HUES6 (cell line): ENCODE data around the gene SEMA3F.

Experiments used
- H3K27ac ChIP-seq: 2 replicates; pipeline ENCODE4 v1.7.0; 2013; ENCODE audit warnings: low read depth, mild to moderate bottlenecking, low read length, inconsistent platforms
- H3K27me3 ChIP-seq: 2 replicates; pipeline ENCODE4 v1.6.1; 2013; ENCODE audit warnings: low read length; ENCODE audit not compliant: control insufficient read depth, insufficient read depth
- H3K36me3 ChIP-seq: 2 replicates; pipeline ENCODE4 v1.6.1; 2013; ENCODE audit warnings: low read length; ENCODE audit not compliant: control insufficient read depth, insufficient read depth
- H3K4me1 ChIP-seq: 2 replicates; pipeline ENCODE4 v1.6.1; 2013; ENCODE audit warnings: low read length; ENCODE audit not compliant: control insufficient read depth, insufficient read depth
- H3K4me3 ChIP-seq: 2 replicates; pipeline ENCODE4 v1.5.1; 2013; ENCODE audit warnings: low read depth, low read length
- H3K9ac ChIP-seq: one replicate; pipeline ENCODE4 v1.6.1; 2013; ENCODE audit warnings: mild to moderate bottlenecking, low read length
- H3K9me3 ChIP-seq: 2 replicates; pipeline ENCODE4 v1.6.1; 2013; ENCODE audit warnings: low read depth, low read length; ENCODE audit not compliant: control insufficient read depth, insufficient read depth

Gene SEMA3F

DNA sequence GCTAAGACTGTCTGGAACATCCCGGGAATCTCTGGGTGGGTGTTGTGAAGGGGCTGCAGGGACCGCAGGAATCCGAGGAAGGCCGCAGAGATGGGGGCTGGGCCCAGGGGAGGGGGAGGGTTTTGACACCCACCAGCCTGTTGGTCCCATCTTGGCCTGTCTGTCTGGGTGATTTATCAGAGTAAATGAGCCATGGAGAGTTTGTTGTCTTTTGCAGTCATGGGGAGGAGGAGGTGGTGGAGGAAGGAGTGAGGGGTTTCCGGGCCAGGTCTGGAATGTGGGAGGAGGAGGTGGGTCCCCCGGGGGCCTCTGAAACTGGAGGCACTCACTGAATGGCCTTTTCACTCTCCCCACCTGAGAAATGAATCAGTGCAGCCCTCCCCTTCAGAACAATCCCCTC, 11.5 kb downstream of the SEMA3F start:
- no peak overlapping the region for H3K4me3 ChIP-seq
- peaks cover 58% of the 10 kb centered on the region for H3K4me1 ChIP-seq

DNA sequence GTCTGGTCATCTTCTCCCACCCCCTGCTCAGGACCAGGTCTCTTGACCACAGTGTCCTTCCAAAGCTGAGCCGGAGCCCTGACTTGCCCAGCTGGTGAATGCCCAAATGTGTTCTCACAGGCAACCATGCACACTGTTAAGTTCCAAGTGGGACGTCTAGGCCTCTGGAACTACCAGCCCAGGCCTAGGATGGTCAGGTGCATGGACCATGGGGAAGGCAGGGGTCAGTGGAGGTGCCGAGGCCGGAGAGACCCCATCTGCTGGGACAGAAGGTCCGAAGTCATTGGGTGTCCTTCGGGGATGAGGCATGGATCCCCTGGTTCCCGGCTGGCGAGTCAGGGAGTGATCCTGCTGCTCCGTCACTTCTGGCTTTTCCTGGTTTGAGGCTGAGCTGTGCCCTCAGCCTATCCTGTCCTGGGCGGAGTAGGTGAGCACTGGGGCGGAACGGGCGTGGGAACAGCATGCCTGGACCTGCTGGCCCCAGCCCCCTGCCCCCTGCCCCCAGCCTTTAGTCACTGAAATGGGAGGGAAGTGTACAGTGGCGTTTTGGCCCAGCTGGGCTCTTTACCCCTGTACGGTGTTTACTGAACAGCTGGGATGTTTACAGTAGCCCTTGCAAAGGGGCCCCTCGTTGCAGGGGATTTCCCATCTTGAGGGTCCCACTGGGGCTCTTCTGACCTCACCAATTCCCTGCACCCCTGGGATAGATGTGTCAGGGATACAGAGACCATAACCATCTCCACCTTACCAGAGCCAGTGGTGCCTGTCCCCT, 12.1 kb downstream of the SEMA3F start:
- Histone ChIP-seq H3K4me1 (peaks cover 57% of the 10 kb centered on the region), H3K36me3 (peaks cover 7% of the 10 kb centered on the region; the same call in 1 of the 2 replicates), H3K27me3 (no peaks in the 10 kb centered on the region), H3K27ac (no peak overlapping the region), H3K9me3 (no peaks in the 10 kb centered on the region), H3K4me3 (no peak overlapping the region), H3K9ac (peak overlapping the region; percentile 51)

More for the DNA sequence above, 11.5 kb downstream of the SEMA3F start:
- Histone ChIP-seq H3K9ac (peak overlapping the region; percentile 51), H3K27me3 (no peaks in the 10 kb centered on the region), H3K36me3 (peaks cover 12% of the 10 kb centered on the region), H3K27ac (no peak overlapping the region), H3K9me3 (no peaks in the 10 kb centered on the region)

GRCh38 chr3:50167841-50168209, 12.7 kb downstream of the SEMA3F start:
- no peak overlapping the region for H3K4me3 ChIP-seq
- H3K27ac ChIP-seq = no peak overlapping the region
- H3K4me1 ChIP-seq = peaks cover 56% of the 10 kb centered on the region

DNA sequence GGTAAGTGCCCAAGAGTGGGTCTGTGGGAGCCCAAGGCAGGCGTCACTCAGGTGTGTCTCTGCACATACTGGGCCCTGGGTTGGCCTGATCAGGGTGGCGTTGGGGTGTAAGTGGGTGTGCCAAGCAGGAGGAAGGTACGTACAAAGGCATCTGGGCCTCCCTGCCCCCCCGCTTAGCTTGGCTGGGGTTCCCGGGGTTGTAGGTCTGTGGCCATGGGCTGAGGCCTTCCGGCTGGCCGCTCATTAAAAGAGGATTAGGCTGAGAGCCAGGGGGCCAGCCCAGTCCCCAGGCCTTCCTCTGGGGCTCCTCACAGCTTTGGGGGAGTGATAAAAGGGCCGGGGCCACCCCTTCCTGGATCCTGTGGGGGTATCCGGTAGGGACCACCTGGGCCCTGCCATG, 13.3 kb downstream of the SEMA3F start:
- H3K4me1 ChIP-seq = peaks cover 56% of the 10 kb centered on the region
- no peak overlapping the region for H3K4me3 ChIP-seq
- H3K9ac ChIP-seq = no peak overlapping the region
- H3K27me3 ChIP-seq = no peaks in the 10 kb centered on the region
- H3K27ac ChIP-seq = no peak overlapping the region
- H3K9me3 ChIP-seq = no peaks in the 10 kb centered on the region
- peaks cover 5% of the 10 kb centered on the region; the same call in 1 of the 2 replicates for H3K36me3 ChIP-seq

More at GRCh38 chr3:50167841-50168209, 12.7 kb downstream of the SEMA3F start:
- Histone ChIP-seq H3K27me3 (no peaks in the 10 kb centered on the region), H3K9ac (no peak overlapping the region), H3K36me3 (peaks cover 5% of the 10 kb centered on the region; the same call in 1 of the 2 replicates), H3K9me3 (no peaks in the 10 kb centered on the region)

DNA sequence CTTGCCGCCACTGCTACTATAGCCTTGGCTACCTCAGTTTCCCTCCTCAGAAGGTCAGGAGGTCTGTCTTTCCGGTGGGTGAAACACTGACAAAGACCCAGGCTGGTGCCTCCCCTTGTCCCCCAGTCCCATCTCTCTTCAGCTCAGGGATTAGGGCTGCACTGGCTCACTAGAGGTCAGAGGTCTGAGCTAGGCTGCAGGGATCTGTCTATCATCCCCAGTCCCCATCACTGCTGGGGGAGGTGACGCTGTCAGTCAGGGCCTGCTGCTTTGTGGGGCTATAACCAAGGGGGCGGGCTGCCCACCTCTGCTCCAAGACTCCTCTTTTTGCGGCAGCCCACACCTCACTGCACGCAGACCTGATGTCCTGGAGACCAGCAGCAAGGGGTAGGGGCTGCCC, 13.7 kb downstream of the SEMA3F start:
- H3K4me3 ChIP-seq = no peak overlapping the region
- no peak overlapping the region for H3K9ac ChIP-seq
- H3K9me3 ChIP-seq = no peaks in the 10 kb centered on the region
- no peak overlapping the region for H3K27ac ChIP-seq
- H3K36me3 ChIP-seq = peaks cover 7% of the 10 kb centered on the region
- no peaks in the 10 kb centered on the region for H3K27me3 ChIP-seq
- H3K4me1 ChIP-seq = peaks cover 60% of the 10 kb centered on the region

- Histone ChIP-seq H3K4me1 (peaks cover 62% of the 10 kb centered on the region), H3K36me3 (peaks cover 11% of the 10 kb centered on the region), H3K27ac (no peak overlapping the region)
These were observed 14.2 kb downstream of the SEMA3F start for GRCh38 chr3:50169232-50169832.

DNA sequence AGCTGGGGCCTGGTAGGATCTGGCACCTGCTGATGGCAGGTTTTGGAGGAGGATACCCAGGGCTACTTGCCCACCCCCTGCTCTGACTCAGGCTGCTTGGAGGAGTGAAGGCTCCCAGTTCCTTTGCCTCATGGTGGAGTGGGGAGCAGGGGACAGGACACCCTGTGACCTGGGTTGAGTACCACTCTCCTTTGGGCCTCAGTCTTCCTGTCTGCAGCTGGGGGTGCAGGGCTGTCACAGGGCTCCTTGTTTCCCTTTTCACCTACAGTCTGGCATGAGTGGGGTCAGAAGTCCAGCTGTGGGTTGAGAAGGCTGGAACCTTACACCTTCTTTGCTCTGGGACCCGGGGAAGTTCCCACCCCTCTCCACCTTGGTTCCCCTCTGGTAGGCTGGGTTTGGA, 14.7 kb downstream of the SEMA3F start:
- no peak overlapping the region for H3K4me3 ChIP-seq
- H3K4me1 ChIP-seq = peaks cover 58% of the 10 kb centered on the region
- H3K9me3 ChIP-seq = no peaks in the 10 kb centered on the region
- peaks cover 11% of the 10 kb centered on the region for H3K36me3 ChIP-seq
- no peak overlapping the region for H3K27ac ChIP-seq
- H3K27me3 ChIP-seq = no peaks in the 10 kb centered on the region
- no peak overlapping the region for H3K9ac ChIP-seq

More at GRCh38 chr3:50169232-50169832, 14.2 kb downstream of the SEMA3F start:
- Histone ChIP-seq H3K27me3 (no peaks in the 10 kb centered on the region), H3K4me3 (no peak overlapping the region), H3K9me3 (no peaks in the 10 kb centered on the region), H3K9ac (no peak overlapping the region)

DNA sequence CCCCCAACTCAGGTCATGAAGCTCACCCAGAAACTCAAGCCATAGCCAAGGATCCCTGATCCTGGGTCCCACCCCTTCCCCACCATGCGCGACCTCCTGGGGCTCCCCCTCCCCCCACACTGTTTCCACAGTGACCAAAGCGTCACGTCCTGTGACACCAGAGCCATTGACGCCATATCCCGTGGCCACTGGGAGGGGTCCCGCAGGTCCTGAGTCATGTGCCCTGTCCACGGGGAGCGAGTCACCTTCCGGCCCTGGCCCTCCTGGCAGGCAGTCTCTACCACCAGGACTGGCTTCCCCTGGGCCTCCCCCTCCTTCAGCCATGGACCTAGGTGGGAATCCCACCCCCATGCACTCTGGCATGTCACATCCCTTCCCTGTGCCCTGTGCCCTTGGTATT, 15.6 kb downstream of the SEMA3F start:
- H3K27me3 ChIP-seq = no peaks in the 10 kb centered on the region
- H3K4me1 ChIP-seq = peaks cover 50% of the 10 kb centered on the region
- H3K27ac ChIP-seq = peak overlapping the region; percentile 33; the same call in 1 of the 2 replicates
- H3K9ac ChIP-seq = no peak overlapping the region
- no peaks in the 10 kb centered on the region for H3K9me3 ChIP-seq
- H3K36me3 ChIP-seq = peaks cover 18% of the 10 kb centered on the region
- H3K4me3 ChIP-seq = no peak overlapping the region

- Histone ChIP-seq H3K9ac (no peak overlapping the region), H3K9me3 (no peaks in the 10 kb centered on the region), H3K27me3 (no peaks in the 10 kb centered on the region), H3K4me3 (no peak overlapping the region), H3K27ac (no peak overlapping the region), H3K36me3 (peaks cover 27% of the 10 kb centered on the region), H3K4me1 (peaks cover 40% of the 10 kb centered on the region)
These were observed 16.6 kb downstream of the SEMA3F start for GRCh38 chr3:50171540-50172301.

DNA sequence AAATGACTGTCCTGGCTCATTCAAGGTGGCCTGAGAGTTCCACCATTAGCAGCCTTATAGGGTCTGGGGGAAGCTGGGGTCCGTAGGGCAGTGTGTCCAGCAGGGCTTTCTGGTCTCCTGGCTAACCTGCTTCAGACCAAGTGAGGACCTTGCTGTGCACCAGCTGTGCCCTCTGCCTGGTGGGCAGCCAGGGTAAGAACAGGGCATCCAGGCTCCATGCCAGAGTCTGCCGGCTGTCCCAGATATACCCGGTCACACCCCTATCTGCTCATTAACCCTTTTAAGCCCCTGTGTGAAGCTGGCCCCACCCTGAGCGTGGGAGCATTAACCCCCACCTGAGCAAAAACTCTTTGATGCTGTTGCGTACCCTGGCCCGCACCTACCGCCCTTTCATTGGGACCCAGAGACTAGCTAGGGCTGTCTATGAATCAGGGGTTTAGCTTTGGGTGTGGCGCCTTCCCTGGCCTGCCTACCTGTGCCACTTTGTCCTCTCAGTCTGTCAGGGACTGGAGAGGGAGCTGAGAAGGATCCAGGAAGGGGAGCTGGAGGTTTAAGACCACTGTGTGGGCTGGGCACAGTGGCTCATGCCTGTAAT, 17.6 kb downstream of the SEMA3F start:
- Histone ChIP-seq H3K9ac (no peak overlapping the region), H3K9me3 (no peaks in the 10 kb centered on the region), H3K27ac (no peak overlapping the region), H3K4me3 (no peak overlapping the region), H3K36me3 (peaks cover 35% of the 10 kb centered on the region), H3K4me1 (peaks cover 31% of the 10 kb centered on the region; the same call in 1 of the 2 replicates), H3K27me3 (no peaks in the 10 kb centered on the region)
